ENCODE results near the gene DST. TPM values are rescaled to one million over a fixed set of nuclear protein-coding genes. Genes with fewer than 3 reads are reported as not detected.
"Not testable (repeated sequence)": the region's sequence is repeated elsewhere in the genome, so short reads cannot be mapped to it uniquely, and the experiment has no call there.

Gene DST
- polyA plus RNA-seq, 6 donors from 2014 or later, result 0.24 TPM; not detected in 5

GRCh38 chr6:56567501-56567900, 75.2 kb downstream of the DST start:
- no peak for DNase-seq
- Mint-ChIP-seq H3K4me1 (no peaks in the 10 kb centered on the region), H3K9me3 (peaks cover 0 to 7% (median 1%) of the 10 kb centered on the region in 7 donors), H3K27ac (no peak overlapping the region), H3K36me3 (no peaks in the 10 kb centered on the region), H3K27me3 (no peaks in the 10 kb centered on the region), H3K4me3 (no peak overlapping the region)
- ATAC-seq (ENCODE audit: low read depth in 2 of 2), result no peak

- H3K9me3 Mint-ChIP-seq; H3K36me3 Mint-ChIP-seq; ATAC-seq (ENCODE audit: low read depth in 2 of 2); H3K4me3 Mint-ChIP-seq; DNase-seq; H3K27me3 Mint-ChIP-seq; H3K4me1 Mint-ChIP-seq: not testable (repeated sequence)
- peak overlapping the region in 1 of 6 donors; percentile 33 for H3K27ac Mint-ChIP-seq
Measured at GRCh38 chr6:56562730-56563129, 80.0 kb downstream of the DST start.

- no peaks in the 10 kb centered on the region for H3K4me1 Mint-ChIP-seq
- H3K9me3 Mint-ChIP-seq, result no peaks in the 10 kb centered on the region
- no peaks in the 10 kb centered on the region for H3K27me3 Mint-ChIP-seq
- no peak for ATAC-seq (ENCODE audit: low read depth in 2 of 2)
- H3K36me3 Mint-ChIP-seq, result no peaks in the 10 kb centered on the region
- no peak overlapping the region for H3K4me3 Mint-ChIP-seq
- no peak overlapping the region for H3K27ac Mint-ChIP-seq
- no peak for DNase-seq
Measured at GRCh38 chr6:56556751-56557540, 85.7 kb downstream of the DST start.

- Mint-ChIP-seq H3K27me3 (no peaks in the 10 kb centered on the region), H3K4me1 (no peaks in the 10 kb centered on the region), H3K36me3 (no peaks in the 10 kb centered on the region), H3K9me3 (no peaks in the 10 kb centered on the region), H3K27ac (no peak overlapping the region), H3K4me3 (no peak overlapping the region)
- ATAC-seq (ENCODE audit: low read depth in 2 of 2), result no peak
- DNase-seq, result no peak
Measured at GRCh38 chr6:56555438-56555872, 87.2 kb downstream of the DST start.

- no peak for DNase-seq
- H3K4me1 Mint-ChIP-seq, result no peaks in the 10 kb centered on the region
- H3K4me3 Mint-ChIP-seq, result no peak overlapping the region
- no peaks in the 10 kb centered on the region for H3K36me3 Mint-ChIP-seq
- H3K9me3 Mint-ChIP-seq, result no peaks in the 10 kb centered on the region
- no peak for ATAC-seq (ENCODE audit: low read depth in 2 of 2)
- peak overlapping the region in 1 of 6 donors; percentile 59 for H3K27ac Mint-ChIP-seq
- H3K27me3 Mint-ChIP-seq, result no peaks in the 10 kb centered on the region
Measured at GRCh38 chr6:56552187-56553130, 90.2 kb downstream of the DST start.

GRCh38 chr6:56551409-56552120, 91.1 kb downstream of the DST start:
- Mint-ChIP-seq H3K9me3 (no peaks in the 10 kb centered on the region), H3K4me3 (no peak overlapping the region), H3K27ac (no peak overlapping the region), H3K36me3 (no peaks in the 10 kb centered on the region), H3K4me1 (no peaks in the 10 kb centered on the region), H3K27me3 (no peaks in the 10 kb centered on the region)
- DNase-seq, result no peak
- no peak for ATAC-seq (ENCODE audit: low read depth in 2 of 2)

GRCh38 chr6:56550301-56550700, 92.4 kb downstream of the DST start:
- Mint-ChIP-seq H3K36me3 (no peaks in the 10 kb centered on the region), H3K4me1 (no peaks in the 10 kb centered on the region), H3K9me3 (no peaks in the 10 kb centered on the region), H3K27me3 (no peaks in the 10 kb centered on the region), H3K4me3 (no peak overlapping the region), H3K27ac (no peak overlapping the region)
- DNase-seq (no peak), ATAC-seq (ENCODE audit: low read depth in 2 of 2) (no peak)

GRCh38 chr6:56549014-56549413, 93.7 kb downstream of the DST start:
- Mint-ChIP-seq H3K4me1 (no peaks in the 10 kb centered on the region), H3K27me3 (no peaks in the 10 kb centered on the region), H3K4me3 (no peak overlapping the region), H3K9me3 (no peaks in the 10 kb centered on the region), H3K36me3 (no peaks in the 10 kb centered on the region), H3K27ac (no peak overlapping the region)
- ATAC-seq (ENCODE audit: low read depth in 2 of 2) (no peak), DNase-seq (no peak)

GRCh38 chr6:56547687-56548086, 95.0 kb downstream of the DST start:
- Mint-ChIP-seq H3K27ac (no peak overlapping the region), H3K27me3 (no peaks in the 10 kb centered on the region), H3K4me3 (no peak overlapping the region), H3K9me3 (no peaks in the 10 kb centered on the region), H3K36me3 (no peaks in the 10 kb centered on the region), H3K4me1 (no peaks in the 10 kb centered on the region)
- ATAC-seq (ENCODE audit: low read depth in 2 of 2), result no peak
- no peak for DNase-seq

- peak; percentile 86 to 89 for ATAC-seq (ENCODE audit: low read depth in 2 of 2)
- Mint-ChIP-seq H3K27ac (no peak overlapping the region), H3K27me3 (no peaks in the 10 kb centered on the region), H3K9me3 (no peaks in the 10 kb centered on the region), H3K4me1 (no peaks in the 10 kb centered on the region), H3K36me3 (no peaks in the 10 kb centered on the region), H3K4me3 (no peak overlapping the region)
- DNase-seq, result peak; percentile 32
Measured at GRCh38 chr6:56542364-56543331, 100.0 kb downstream of the DST start.

- Mint-ChIP-seq H3K4me1 (no peaks in the 10 kb centered on the region), H3K9me3 (no peaks in the 10 kb centered on the region), H3K27me3 (no peaks in the 10 kb centered on the region), H3K36me3 (no peaks in the 10 kb centered on the region), H3K27ac (no peak overlapping the region), H3K4me3 (no peak overlapping the region)
- peak in 1 of 2 donors; percentile 13 for ATAC-seq (ENCODE audit: low read depth in 2 of 2)
- DNase-seq, result no peak
Measured at GRCh38 chr6:56541741-56542360, 100.8 kb downstream of the DST start.

- Mint-ChIP-seq H3K4me3 (no peak overlapping the region), H3K36me3 (no peaks in the 10 kb centered on the region), H3K4me1 (no peaks in the 10 kb centered on the region), H3K9me3 (no peaks in the 10 kb centered on the region), H3K27me3 (no peaks in the 10 kb centered on the region), H3K27ac (no peak overlapping the region)
- DNase-seq (peak; percentile 6), ATAC-seq (ENCODE audit: low read depth in 2 of 2) (peak; percentile 19 to 34)
Measured at GRCh38 chr6:56541030-56541600, 101.6 kb downstream of the DST start.
